Loucy (cell line): ENCODE measurements around the gene CYP2A7.
"Not testable (repeated sequence)": the region's sequence is repeated elsewhere in the genome, so short reads cannot be mapped to it uniquely, and the experiment has no call there.

Experiments used
- H2AFZ ChIP-seq: fragments of 200-600 bp; sonication (generic); 2 replicates; pipeline ENCODE4 v1.6.0; 2016; ENCODE audit warnings: antibody characterized with exemption, mild to moderate bottlenecking, low read length, moderate library complexity
- H3F3A ChIP-seq: fragments of 200-600 bp; 2 replicates; pipeline ENCODE4 v1.6.0; 2016; ENCODE audit warnings: antibody characterized with exemption, low read depth, mild to moderate bottlenecking
- H3K27me3 ChIP-seq: fragments of 200-600 bp; sonication (generic); 2 replicates; pipeline ENCODE4 v1.6.1; 2014; ENCODE audit warnings: low read length, mild to moderate bottlenecking; ENCODE audit not compliant: insufficient read depth, poor library complexity, severe bottlenecking
- H3K36me3 ChIP-seq: fragments of 200-600 bp; sonication (generic); 2 replicates; pipeline ENCODE4 v1.6.1; 2016; ENCODE audit warnings: low read length; ENCODE audit not compliant: insufficient read depth
- H3K4me1 ChIP-seq: fragments of 200-600 bp; sonication (generic); 2 replicates; pipeline ENCODE4 v1.5.1; 2014; ENCODE audit warnings: low read length, mild to moderate bottlenecking; ENCODE audit not compliant: insufficient read depth, poor library complexity, severe bottlenecking
- H3K4me2 ChIP-seq: fragments of 200-600 bp; sonication (generic); 2 replicates; pipeline ENCODE4 v1.6.0; 2014; ENCODE audit warnings: antibody characterized with exemption, low read length, low read depth, mild to moderate bottlenecking; ENCODE audit not compliant: poor library complexity, severe bottlenecking
- H3K4me3 ChIP-seq: fragments of 200-600 bp; sonication (generic); 2 replicates; pipeline ENCODE4 v1.5.1; 2014; ENCODE audit warnings: low read length, mild to moderate bottlenecking, mixed read lengths; ENCODE audit not compliant: poor library complexity, severe bottlenecking
- H3K79me2 ChIP-seq: fragments of 200-600 bp; sonication (generic); 2 replicates; pipeline ENCODE4 v1.6.1; 2014; ENCODE audit warnings: low read length; ENCODE audit not compliant: insufficient read depth
- H3K9ac ChIP-seq: fragments of 200-600 bp; sonication (generic); 2 replicates; pipeline ENCODE4 v1.6.0; 2014; ENCODE audit warnings: mild to moderate bottlenecking, low read depth, low read length, moderate library complexity; ENCODE audit not compliant: poor library complexity, severe bottlenecking
- H3K9me2 ChIP-seq: fragments of 200-600 bp; sonication (generic); replicated peaks from 2 replicates; pipeline ENCODE4 v1.6.1; 2016; ENCODE audit warnings: low read depth, low read length, mixed read lengths
- H3K9me3 ChIP-seq: fragments of 200-600 bp; sonication (generic); 2 replicates; pipeline ENCODE4 v1.6.1; 2014; ENCODE audit warnings: mild to moderate bottlenecking, antibody characterized with exemption, low read length, low read depth; ENCODE audit not compliant: insufficient read depth
- H4K20me1 ChIP-seq: fragments of 200-600 bp; sonication (generic); 2 replicates; pipeline ENCODE4 v1.6.0; 2014; ENCODE audit warnings: antibody characterized with exemption, low read length, mild to moderate bottlenecking; ENCODE audit not compliant: insufficient read depth, poor library complexity, severe bottlenecking

The CYP2A7 gene

DNA sequence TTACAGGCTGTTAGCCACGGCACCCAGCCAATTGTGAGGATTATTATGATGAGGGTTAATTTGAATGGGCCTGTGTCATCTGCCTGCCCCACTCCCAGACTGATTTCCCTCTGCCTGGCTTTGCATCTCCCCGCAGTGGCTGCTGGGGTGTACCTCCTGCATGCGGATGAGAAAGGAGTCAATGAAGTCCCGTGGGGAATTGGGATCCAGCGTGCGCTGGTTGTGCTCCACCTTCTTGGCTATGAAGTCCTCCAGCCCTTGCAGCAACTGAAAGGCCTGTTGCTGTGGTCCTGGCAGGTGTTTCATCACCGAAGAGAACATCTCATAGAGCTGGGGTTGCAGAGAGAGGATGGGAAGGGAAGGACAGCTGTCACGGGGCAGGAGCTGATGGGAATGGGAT, 35.3 kb downstream of the CYP2A7 start:
- not testable (repeated sequence) for H3K4me1 ChIP-seq, H3K4me2 ChIP-seq, H3F3A ChIP-seq, H3K9me2 ChIP-seq, H3K9me3 ChIP-seq, H3K36me3 ChIP-seq, H3K9ac ChIP-seq, H4K20me1 ChIP-seq, H3K27me3 ChIP-seq, H3K79me2 ChIP-seq, H2AFZ ChIP-seq, H3K4me3 ChIP-seq

DNA sequence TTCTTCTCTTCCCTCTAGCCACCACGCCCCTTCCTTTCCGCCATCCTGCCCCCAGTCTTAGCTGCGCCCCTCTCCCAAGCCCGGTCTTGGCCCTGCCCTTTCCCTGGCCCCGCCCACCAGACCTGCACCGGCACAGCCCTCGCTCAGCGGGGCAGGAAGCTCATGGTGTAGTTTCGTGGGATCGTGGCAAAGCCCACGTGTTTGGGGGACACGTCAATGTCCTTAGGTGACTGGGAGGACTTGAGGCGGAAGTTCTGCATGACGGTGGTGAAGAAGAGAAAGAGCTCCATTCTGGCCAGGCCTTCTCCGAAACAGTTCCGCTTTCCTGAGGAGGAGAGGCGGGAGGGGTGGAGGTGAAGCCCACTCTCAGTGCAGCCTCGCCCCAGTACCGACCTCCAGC, 38.4 kb downstream of the CYP2A7 start:
- not testable (repeated sequence) for H3K27me3 ChIP-seq, H3K36me3 ChIP-seq, H2AFZ ChIP-seq, H4K20me1 ChIP-seq, H3K79me2 ChIP-seq, H3K9ac ChIP-seq, H3K4me1 ChIP-seq, H3K9me2 ChIP-seq, H3K9me3 ChIP-seq, H3F3A ChIP-seq, H3K4me3 ChIP-seq
- peak overlapping the region; percentile 12 for H3K4me2 ChIP-seq

DNA sequence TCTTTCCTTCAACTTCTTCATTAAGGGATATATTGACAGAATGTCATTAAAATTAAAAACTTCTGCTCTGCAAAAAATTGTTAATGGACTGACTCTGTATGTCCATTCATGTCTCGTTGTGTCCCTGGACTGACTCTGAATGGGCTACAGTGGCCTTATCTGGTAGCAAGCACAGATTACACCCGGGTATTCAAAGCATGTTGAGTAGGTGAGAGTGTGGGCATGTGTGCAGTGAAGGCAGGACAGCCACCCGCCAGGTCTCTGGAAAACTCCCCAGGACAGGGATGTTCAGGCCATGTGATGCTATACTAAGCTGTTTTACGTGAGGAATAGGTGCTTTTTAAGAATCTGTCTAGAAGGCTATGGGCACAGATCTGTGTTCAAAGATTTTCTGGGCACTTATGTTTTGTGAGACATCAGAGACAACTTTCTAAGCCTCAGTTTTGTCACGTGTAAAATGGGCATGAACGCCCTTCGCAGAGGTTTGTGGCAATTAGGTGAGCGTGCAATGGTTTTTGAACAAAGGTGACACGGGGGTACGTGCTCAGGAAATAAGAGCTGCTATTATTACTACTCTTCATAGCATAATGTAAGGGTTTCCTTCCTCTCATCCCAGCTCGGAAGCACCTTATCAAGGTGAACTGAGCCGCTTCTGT, 38.9 kb downstream of the CYP2A7 start:
- H2AFZ ChIP-seq, H3K4me1 ChIP-seq, H3K9me3 ChIP-seq, H3K36me3 ChIP-seq, H3K4me3 ChIP-seq, H3K79me2 ChIP-seq, H4K20me1 ChIP-seq, H3K9ac ChIP-seq, H3K9me2 ChIP-seq, H3K27me3 ChIP-seq, H3F3A ChIP-seq: not testable (repeated sequence)
- H3K4me2 ChIP-seq, result peak overlapping the region; percentile 12

DNA sequence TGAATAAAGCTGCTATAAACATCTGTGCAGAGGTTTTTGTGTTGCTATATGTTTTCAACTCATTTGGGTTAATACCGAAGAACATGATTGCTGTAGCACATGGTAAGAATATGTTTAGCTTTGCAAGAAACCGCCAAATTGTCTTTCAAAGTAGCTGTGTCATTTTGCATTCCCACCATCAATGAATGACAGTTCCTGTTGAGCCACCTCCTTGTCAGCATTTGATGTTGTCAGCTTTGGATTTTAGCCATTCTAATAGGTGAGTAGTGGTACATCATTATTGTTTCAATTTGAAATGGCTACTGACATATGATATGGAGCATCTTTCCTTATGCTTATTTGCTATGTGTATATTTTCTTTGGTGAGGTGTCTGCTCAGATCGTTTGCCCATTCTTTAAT, 40.0 kb downstream of the CYP2A7 start:
- not testable (repeated sequence) for H3K27me3 ChIP-seq, H3F3A ChIP-seq, H3K36me3 ChIP-seq, H3K4me3 ChIP-seq, H4K20me1 ChIP-seq, H2AFZ ChIP-seq, H3K4me1 ChIP-seq, H3K9ac ChIP-seq, H3K9me2 ChIP-seq, H3K4me2 ChIP-seq, H3K9me3 ChIP-seq, H3K79me2 ChIP-seq

DNA sequence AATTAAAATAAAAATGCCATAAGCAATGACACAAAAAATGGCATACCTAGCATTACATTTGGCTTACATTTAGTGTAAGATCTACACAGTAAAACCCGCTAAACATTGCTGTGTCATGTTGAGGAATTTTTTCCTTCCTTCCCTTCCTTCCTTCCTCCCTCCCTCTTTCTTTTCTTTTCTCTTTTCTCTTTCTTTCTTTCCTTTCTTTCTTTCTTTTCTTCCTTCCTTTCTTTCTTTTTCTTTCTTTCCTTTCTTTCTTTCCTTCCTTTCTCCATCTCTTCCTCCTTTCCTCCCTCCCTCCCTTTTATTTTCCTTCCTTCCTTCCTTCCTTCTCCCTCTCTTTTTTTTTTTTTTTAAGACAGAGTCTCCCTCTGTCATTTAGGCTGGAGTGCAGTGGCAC, 43.6 kb downstream of the CYP2A7 start:
- H3K4me1 ChIP-seq, H3K27me3 ChIP-seq, H3K79me2 ChIP-seq, H3K9me3 ChIP-seq, H3K9ac ChIP-seq, H2AFZ ChIP-seq, H3F3A ChIP-seq, H3K9me2 ChIP-seq, H4K20me1 ChIP-seq, H3K4me3 ChIP-seq, H3K4me2 ChIP-seq, H3K36me3 ChIP-seq: not testable (repeated sequence)
